Measurements from ENCODE around the gene ACSS3. TPM values are rescaled to one million over a fixed set of nuclear protein-coding genes. Genes with fewer than 3 reads are reported as not detected.
"Not testable (repeated sequence)": the region's sequence is repeated elsewhere in the genome, so short reads cannot be mapped to it uniquely, and the experiment has no call there.

ACSS3 gene
- total RNA-seq, 1 donor from 2014 or later, result 23.4 TPM

DNA sequence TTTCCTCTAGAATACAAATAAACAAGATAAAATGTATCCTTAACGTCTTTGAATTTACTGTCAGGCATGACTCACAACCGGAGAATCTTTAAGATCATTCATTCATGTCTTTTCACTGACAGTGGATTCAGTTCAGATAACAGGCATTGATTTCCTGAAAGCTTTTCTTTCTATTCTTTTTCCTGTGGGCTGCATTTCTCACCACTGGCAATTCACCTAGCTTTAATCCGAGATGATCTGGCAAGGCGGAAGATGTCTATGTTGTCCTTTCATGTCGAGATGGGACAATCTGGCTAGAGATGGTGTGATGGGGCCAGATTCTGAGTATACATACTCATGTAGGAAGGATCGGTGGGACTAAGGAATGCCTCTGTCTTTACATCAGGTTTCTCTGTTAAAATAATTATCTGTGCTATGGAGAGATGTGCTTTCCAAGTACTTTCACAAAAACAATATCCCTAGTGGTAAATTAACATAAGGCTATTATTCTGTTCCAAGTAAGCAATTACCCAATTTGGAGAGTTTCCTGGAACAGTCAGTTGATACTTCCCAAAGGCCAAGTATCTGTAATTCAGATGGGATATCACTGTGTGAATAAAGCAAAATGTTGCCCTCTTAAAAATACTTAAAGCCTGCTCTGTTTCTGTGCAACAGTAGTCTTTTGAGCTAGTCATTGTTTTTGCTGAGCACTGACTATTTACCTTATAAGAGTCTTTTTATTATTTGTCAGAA, 17.8 kb downstream of the ACSS3 start:
- Mint-ChIP-seq H3K4me1 (peaks cover 1% of the 10 kb centered on the region), H3K36me3 (no peaks in the 10 kb centered on the region), H3K4me3 (no peak overlapping the region), H3K27ac (no peak overlapping the region), H3K9me3 (no peaks in the 10 kb centered on the region), H3K27me3 (ENCODE audit: low read depth) (no peaks in the 10 kb centered on the region)
- DNase-seq (ENCODE audit: low spot score in 2 of 2, unreplicated experiment in 2 of 2), result no peak
- TF ChIP-seq, protein P1, sequence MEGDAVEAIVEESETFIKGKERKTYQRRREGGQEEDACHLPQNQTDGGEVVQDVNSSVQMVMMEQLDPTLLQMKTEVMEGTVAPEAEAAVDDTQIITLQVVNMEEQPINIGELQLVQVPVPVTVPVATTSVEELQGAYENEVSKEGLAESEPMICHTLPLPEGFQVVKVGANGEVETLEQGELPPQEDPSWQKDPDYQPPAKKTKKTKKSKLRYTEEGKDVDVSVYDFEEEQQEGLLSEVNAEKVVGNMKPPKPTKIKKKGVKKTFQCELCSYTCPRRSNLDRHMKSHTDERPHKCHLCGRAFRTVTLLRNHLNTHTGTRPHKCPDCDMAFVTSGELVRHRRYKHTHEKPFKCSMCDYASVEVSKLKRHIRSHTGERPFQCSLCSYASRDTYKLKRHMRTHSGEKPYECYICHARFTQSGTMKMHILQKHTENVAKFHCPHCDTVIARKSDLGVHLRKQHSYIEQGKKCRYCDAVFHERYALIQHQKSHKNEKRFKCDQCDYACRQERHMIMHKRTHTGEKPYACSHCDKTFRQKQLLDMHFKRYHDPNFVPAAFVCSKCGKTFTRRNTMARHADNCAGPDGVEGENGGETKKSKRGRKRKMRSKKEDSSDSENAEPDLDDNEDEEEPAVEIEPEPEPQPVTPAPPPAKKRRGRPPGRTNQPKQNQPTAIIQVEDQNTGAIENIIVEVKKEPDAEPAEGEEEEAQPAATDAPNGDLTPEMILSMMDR (IDR thresholded peaks at IDR 0.05; ENCODE audit: unreplicated experiment), result no peak

DNA sequence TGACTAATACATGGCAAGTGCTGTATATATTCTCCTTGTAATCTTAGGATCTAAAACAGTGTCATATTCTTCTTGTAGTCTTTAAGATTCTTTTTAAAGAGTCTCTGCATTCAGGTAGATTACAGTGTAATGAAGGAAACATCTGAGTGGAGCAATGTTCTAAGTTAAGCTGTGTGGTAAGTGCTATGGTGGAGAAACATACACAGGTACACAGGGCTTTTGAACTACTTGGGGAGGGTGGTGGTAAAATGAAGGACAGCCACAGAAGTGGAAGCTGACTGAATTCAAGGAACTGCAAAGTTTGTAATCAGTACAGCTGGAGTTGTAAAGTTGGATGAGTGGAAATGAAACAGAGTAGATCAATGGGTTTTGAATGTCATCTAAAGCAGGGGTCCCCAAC, 27.8 kb downstream of the ACSS3 start:
- H3K36me3 Mint-ChIP-seq, result peaks cover 2% of the 10 kb centered on the region
- no peaks in the 10 kb centered on the region for H3K9me3 Mint-ChIP-seq
- no peaks in the 10 kb centered on the region for H3K4me1 Mint-ChIP-seq
- DNase-seq (ENCODE audit: low spot score in 2 of 2, unreplicated experiment in 2 of 2), result no peak
- H3K27me3 Mint-ChIP-seq (ENCODE audit: low read depth), result no peaks in the 10 kb centered on the region
- no peak overlapping the region for H3K27ac Mint-ChIP-seq
- TF ChIP-seq, protein P1 (IDR thresholded peaks at IDR 0.05; ENCODE audit: unreplicated experiment), result no peak
- H3K4me3 Mint-ChIP-seq, result no peak overlapping the region

DNA sequence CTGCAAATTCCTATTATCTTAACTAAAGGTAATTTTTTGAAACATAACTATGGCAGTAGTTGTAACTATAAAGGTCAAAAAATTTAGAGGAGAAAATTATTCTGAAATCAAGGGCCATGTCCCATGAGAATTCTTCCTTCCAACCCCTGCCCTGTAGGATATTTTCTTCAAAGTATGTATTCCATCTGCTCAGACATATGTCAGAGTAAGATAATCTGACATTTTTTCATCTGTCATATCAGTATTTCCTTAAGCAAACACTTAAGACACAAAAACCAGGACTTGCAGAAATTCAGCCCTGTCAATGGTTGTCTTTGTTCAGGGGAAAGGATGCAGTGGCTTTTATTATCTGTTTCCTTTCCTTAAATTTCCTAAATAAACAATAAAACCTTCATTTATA, 36.3 kb downstream of the ACSS3 start:
- H3K4me3 Mint-ChIP-seq, result no peak overlapping the region
- TF ChIP-seq, protein P1 (IDR thresholded peaks at IDR 0.05; ENCODE audit: unreplicated experiment), result no peak
- H3K27me3 Mint-ChIP-seq (ENCODE audit: low read depth), result no peaks in the 10 kb centered on the region
- H3K36me3 Mint-ChIP-seq, result peaks cover 28% of the 10 kb centered on the region
- no peak overlapping the region for H3K27ac Mint-ChIP-seq
- peaks cover 5% of the 10 kb centered on the region for H3K4me1 Mint-ChIP-seq
- no peak for DNase-seq (ENCODE audit: low spot score in 2 of 2, unreplicated experiment in 2 of 2)
- H3K9me3 Mint-ChIP-seq, result peaks cover 11% of the 10 kb centered on the region

DNA sequence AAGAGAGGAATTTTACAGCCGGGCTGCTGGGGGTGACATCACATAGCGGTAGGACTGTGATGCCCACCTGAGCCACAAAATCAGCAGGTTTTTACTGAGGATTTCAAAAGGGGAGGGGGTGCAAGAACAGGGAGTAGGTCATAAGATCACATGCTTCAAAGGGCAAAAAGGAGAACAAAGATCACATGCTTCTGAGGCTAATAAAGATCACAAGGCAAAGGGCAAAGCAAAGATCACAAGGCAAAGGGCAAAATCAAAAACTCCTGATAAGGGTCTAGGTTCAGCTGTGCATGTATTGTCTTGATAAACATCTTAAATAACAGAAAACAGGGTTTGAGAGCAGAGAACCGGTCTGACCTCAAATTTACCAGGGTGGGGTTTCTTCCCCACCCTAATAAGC, 41.2 kb downstream of the ACSS3 start:
- not testable (repeated sequence) for H3K4me1 Mint-ChIP-seq; H3K27ac Mint-ChIP-seq; H3K4me3 Mint-ChIP-seq; H3K27me3 Mint-ChIP-seq (ENCODE audit: low read depth); DNase-seq (ENCODE audit: low spot score in 2 of 2, unreplicated experiment in 2 of 2)
- peaks cover 38% of the 10 kb centered on the region for H3K36me3 Mint-ChIP-seq
- peaks cover 24% of the 10 kb centered on the region for H3K9me3 Mint-ChIP-seq

DNA sequence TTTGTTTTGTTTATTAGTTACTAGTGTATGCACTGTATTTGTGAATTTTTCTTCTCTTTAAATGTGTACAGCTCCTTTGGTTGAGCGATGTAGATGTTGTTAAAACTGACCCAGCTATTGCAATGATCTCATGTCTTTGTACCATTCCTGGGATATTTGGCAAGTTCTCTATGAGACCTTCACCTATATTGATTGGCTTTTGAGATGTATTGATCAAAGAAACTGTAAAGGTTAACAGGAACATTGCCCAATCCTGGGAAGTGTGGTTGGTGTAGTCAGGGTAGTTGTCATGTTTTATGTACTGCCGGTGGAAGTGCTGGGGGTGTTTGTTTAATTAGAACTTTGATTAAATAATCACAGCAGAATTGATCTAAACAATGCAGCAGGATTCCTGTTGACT, 43.1 kb downstream of the ACSS3 start:
- no peaks in the 10 kb centered on the region for H3K4me1 Mint-ChIP-seq
- H3K9me3 Mint-ChIP-seq, result peaks cover 29% of the 10 kb centered on the region
- TF ChIP-seq, protein P1 (IDR thresholded peaks at IDR 0.05; ENCODE audit: unreplicated experiment), result no peak
- DNase-seq (ENCODE audit: low spot score in 2 of 2, unreplicated experiment in 2 of 2), result no peak
- peaks cover 36% of the 10 kb centered on the region for H3K36me3 Mint-ChIP-seq
- no peak overlapping the region for H3K4me3 Mint-ChIP-seq
- no peak overlapping the region for H3K27ac Mint-ChIP-seq
- no peaks in the 10 kb centered on the region for H3K27me3 Mint-ChIP-seq (ENCODE audit: low read depth)

DNA sequence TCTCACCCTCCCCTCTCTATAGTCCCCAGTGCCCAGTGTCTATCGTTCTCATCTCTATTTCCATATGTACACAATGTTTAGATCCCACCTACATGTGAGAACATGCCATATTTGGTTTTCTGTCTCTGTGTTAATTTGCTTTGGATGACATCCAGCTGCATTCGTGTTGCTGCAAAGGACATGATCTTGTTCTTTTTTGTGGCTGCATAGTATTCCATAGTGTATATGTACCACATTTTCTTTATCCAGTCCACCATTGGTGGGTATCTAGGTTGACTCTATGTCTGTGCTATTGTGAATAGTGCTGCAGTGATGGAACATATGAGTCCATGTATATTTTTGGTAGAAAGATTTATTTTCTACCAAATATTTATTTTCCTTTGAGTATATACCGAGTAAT, 45.7 kb downstream of the ACSS3 start:
- Mint-ChIP-seq H3K27ac (no peak overlapping the region), H3K36me3 (peaks cover 23% of the 10 kb centered on the region), H3K9me3 (peaks cover 24% of the 10 kb centered on the region), H3K4me1 (no peaks in the 10 kb centered on the region), H3K4me3 (no peak overlapping the region), H3K27me3 (ENCODE audit: low read depth) (no peaks in the 10 kb centered on the region)
- no peak for DNase-seq (ENCODE audit: low spot score in 2 of 2, unreplicated experiment in 2 of 2)
- TF ChIP-seq, protein P1 (IDR thresholded peaks at IDR 0.05; ENCODE audit: unreplicated experiment), result no peak

Measured in mesothelial cell of epicardium (in vitro differentiated cells).